ENCODE measurements around the gene ADCY6. TPM values are rescaled to one million over a fixed set of nuclear protein-coding genes. Genes with fewer than 3 reads are reported as not detected.

The ADCY6 gene
- total RNA-seq, 1 experiment from 2014 or later, result 21.9 TPM

GRCh38 chr12:48782457-48783395 is 6.2 kb downstream of the ADCY6 start:
- Mint-ChIP-seq H3K9me3 (ENCODE audit: unreplicated experiment) (no peaks in the 10 kb centered on the region), H3K4me1 (ENCODE audit: insufficient read depth, unreplicated experiment) (peaks cover 18% of the 10 kb centered on the region), H3K27ac (ENCODE audit: low read depth, unreplicated experiment) (no peak overlapping the region), H3K36me3 (ENCODE audit: insufficient read depth, unreplicated experiment) (peaks cover 9% of the 10 kb centered on the region), H3K27me3 (ENCODE audit: insufficient read depth, unreplicated experiment) (no peaks in the 10 kb centered on the region), H3K4me3 (ENCODE audit: unreplicated experiment) (no peak overlapping the region)
- ChIA-PET CTCF (interaction anchor here (0.6 to 5.0 kb wide), 2 partner anchors 12 to 914 kb away, joined by 3 to 31 read pairs; no protein-coding TSS in a partner anchor), POLR2A (interaction anchor here (1.3 kb wide), 1 partner anchor 65 kb away, joined by 4 read pairs; no protein-coding TSS in a partner anchor)
- DNase-seq (ENCODE audit: unreplicated experiment), result no peak
- intact Hi-C loops (cut with micrococcal nuclease), result no loop called here
- no TSS peak for BruUV-seq (replicated peaks)
- TF ChIP-seq CTCF (IDR thresholded peaks at IDR 0.05; ENCODE audit: unreplicated experiment), result no peak

- CTCF ChIA-PET, result interaction anchor here (0.5 to 5.0 kb wide), 3 partner anchors 13 to 45 kb away, joined by 5 to 31 read pairs (median 11); no protein-coding TSS in a partner anchor
- Mint-ChIP-seq H3K36me3 (ENCODE audit: insufficient read depth, unreplicated experiment) (peaks cover 12% of the 10 kb centered on the region), H3K27ac (ENCODE audit: low read depth, unreplicated experiment) (no peak overlapping the region), H3K4me1 (ENCODE audit: insufficient read depth, unreplicated experiment) (peaks cover 9% of the 10 kb centered on the region), H3K4me3 (ENCODE audit: unreplicated experiment) (no peak overlapping the region), H3K9me3 (ENCODE audit: unreplicated experiment) (no peaks in the 10 kb centered on the region), H3K27me3 (ENCODE audit: insufficient read depth, unreplicated experiment) (no peaks in the 10 kb centered on the region)
- DNase-seq (ENCODE audit: unreplicated experiment), result no peak
- intact Hi-C loops (cut with micrococcal nuclease), result no loop called here
- BruUV-seq (replicated peaks), result no TSS peak
- TF ChIP-seq CTCF (IDR thresholded peaks at IDR 0.05; ENCODE audit: unreplicated experiment), result no peak
- POLR2A ChIA-PET, result no interaction called here
Observed at GRCh38 chr12:48781750-48782456, 7.0 kb downstream of the ADCY6 start.

- H3K9me3 Mint-ChIP-seq (ENCODE audit: unreplicated experiment), result no peaks in the 10 kb centered on the region
- CTCF ChIA-PET, result interaction anchor here (0.5 to 2.5 kb wide), 5 partner anchors 14 to 206 kb away, joined by 3 to 11 read pairs (median 6); no protein-coding TSS in a partner anchor
- no peaks in the 10 kb centered on the region for H3K27me3 Mint-ChIP-seq (ENCODE audit: insufficient read depth, unreplicated experiment)
- POLR2A ChIA-PET, result interaction anchor here (0.8 kb wide), 1 partner anchor 9 kb away, joined by 3 read pairs; no protein-coding TSS in a partner anchor
- H3K27ac Mint-ChIP-seq (ENCODE audit: low read depth, unreplicated experiment), result no peak overlapping the region
- no peak for TF ChIP-seq CTCF (IDR thresholded peaks at IDR 0.05; ENCODE audit: unreplicated experiment)
- BruUV-seq (replicated peaks), result no TSS peak
- H3K4me1 Mint-ChIP-seq (ENCODE audit: insufficient read depth, unreplicated experiment), result peaks cover 7% of the 10 kb centered on the region
- DNase-seq (ENCODE audit: unreplicated experiment), result no peak
- peaks cover 16% of the 10 kb centered on the region for H3K36me3 Mint-ChIP-seq (ENCODE audit: insufficient read depth, unreplicated experiment)
- intact Hi-C loops (cut with micrococcal nuclease), result no loop called here
- no peak overlapping the region for H3K4me3 Mint-ChIP-seq (ENCODE audit: unreplicated experiment)
Observed at GRCh38 chr12:48780381-48781025, 8.4 kb downstream of the ADCY6 start.

All from MCF 10A (cell line).